Osteoblast (primary cell): ENCODE data around the gene UTP4. TPM values are rescaled to one million over a fixed set of nuclear protein-coding genes. Genes with fewer than 3 reads are reported as not detected.

Source experiments
- DNase-seq: peaks from one replicate; pipeline ENCODE4 v3.0.0; 2011; ENCODE audit warnings: low spot score, mixed read lengths; ENCODE audit not compliant: insufficient read length; ENCODE audit errors: missing footprints
- H2AFZ ChIP-seq: 2 replicates; pipeline ENCODE4 v1.6.0; 2011; ENCODE audit warnings: mild to moderate bottlenecking, low read length
- H3K27ac ChIP-seq: 2 replicates; pipeline ENCODE4 v1.5.1; 2011; ENCODE audit warnings: mild to moderate bottlenecking, low read depth, low read length, moderate library complexity
- H3K27me3 ChIP-seq: 2 replicates; pipeline ENCODE4 v1.6.0; 2012; ENCODE audit warnings: mild to moderate bottlenecking, control low read depth, inconsistent platforms, low read length, moderate library complexity; ENCODE audit not compliant: insufficient read depth
- H3K36me3 ChIP-seq: 2 replicates; pipeline ENCODE4 v1.5.1; 2011; ENCODE audit warnings: mild to moderate bottlenecking, low read length, control low read depth, moderate library complexity; ENCODE audit not compliant: insufficient read depth
- H3K4me1 ChIP-seq: 2 replicates; pipeline ENCODE4 v1.5.1; 2011; ENCODE audit warnings: mild to moderate bottlenecking, low read length, control low read depth, moderate library complexity; ENCODE audit not compliant: insufficient read depth
- H3K4me2 ChIP-seq: 2 replicates; pipeline ENCODE4 v1.6.0; 2011; ENCODE audit warnings: mild to moderate bottlenecking, low read length; ENCODE audit not compliant: insufficient read depth
- H3K4me3 ChIP-seq: fragments of 200-600 bp; sonication (generic); 3 replicates; pipeline ENCODE4 v1.5.1; 2012; ENCODE audit warnings: mild to moderate bottlenecking, low read length, inconsistent platforms; ENCODE audit not compliant: insufficient read depth
- H3K79me2 ChIP-seq: 2 replicates; pipeline ENCODE4 v1.6.0; 2012; ENCODE audit warnings: mild to moderate bottlenecking, low read length, control low read depth, inconsistent platforms; ENCODE audit not compliant: insufficient read depth
- H3K9me3 ChIP-seq: 2 replicates; pipeline ENCODE4 v1.5.1; 2011; ENCODE audit warnings: low read depth, low read length, control low read depth
- H4K20me1 ChIP-seq: 2 replicates; pipeline ENCODE4 v1.6.0; 2012; ENCODE audit warnings: mild to moderate bottlenecking, low read length, control low read depth; ENCODE audit not compliant: insufficient read depth
- CTCF ChIP-seq: IDR thresholded peaks from 2 replicates; pipeline ENCODE4 v1.5.1; 2011; ENCODE audit warnings: mild to moderate bottlenecking, low read depth, low read length, moderate library complexity; ENCODE audit errors: extremely low read depth
- total RNA-seq: library from RNA; depleted of rRNA; stranded (reverse); fragments of >200 nt; gene quantifications from 2 replicates; pipeline ENCODE4 v1.2.3, GENCODE V29; 2012

Gene UTP4
- 17.4 and 18.0 TPM in 2 replicates for total RNA-seq

DNA sequence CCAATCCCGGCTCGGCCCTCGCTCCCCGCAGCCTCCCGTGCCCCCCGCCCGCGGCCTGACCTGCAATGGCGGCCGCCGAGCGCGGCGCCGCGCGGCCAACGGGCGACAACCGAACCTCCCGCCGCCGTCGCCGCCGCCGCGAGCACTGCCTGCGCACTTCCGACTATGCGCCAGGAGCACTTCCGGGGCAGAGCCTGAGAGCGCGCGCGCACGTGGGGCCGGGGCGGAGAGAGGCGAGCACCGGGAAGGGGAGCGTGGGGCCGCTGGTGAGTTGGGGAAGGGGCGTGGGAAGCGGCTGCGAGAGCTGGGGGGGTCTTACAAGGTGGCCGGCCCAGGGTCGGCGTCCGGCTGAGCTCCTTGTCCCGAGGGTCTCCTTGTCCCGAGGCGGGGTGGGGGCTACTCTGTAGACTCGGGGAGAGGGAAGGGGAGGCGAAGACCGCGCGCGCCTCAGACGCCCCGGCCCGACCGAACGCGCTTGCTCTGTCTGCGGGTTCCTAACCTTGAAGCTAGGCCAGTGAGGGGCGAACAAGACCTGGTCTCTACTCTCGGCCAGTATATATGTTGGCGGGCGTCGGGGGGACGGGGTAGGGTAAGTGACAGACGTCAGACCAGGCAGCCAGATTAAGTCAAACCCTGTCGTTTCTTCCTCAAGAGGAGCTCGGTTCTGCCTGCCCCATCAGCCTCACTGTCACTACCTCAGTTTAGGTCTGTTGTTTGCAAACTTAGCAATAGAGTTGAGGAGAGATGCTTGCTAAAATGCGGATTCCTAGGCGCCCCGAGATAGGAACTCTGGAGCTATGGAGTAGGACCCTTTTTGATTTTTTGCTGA is at the start of gene UTP4, which contains the start of gene CHTF8:
UTP4 (plus strand) TSS at position 226 of the 829 bp plus-strand sequence. CDS start 811 bp downstream, outside the sequence.
CHTF8 (minus strand) TSS at position 165 of the 829 bp plus-strand sequence. CDS start 11,130 bp downstream, outside the sequence.
- H2AFZ ChIP-seq = peak within 1 kb of the TSS; percentile 79
- H3K27me3 ChIP-seq = no peaks in the 10 kb centered on the region
- peaks cover 97% of the 10 kb centered on the region for H3K79me2 ChIP-seq
- H3K4me2 ChIP-seq = peak within 1 kb of the TSS; percentile 94
- peak within 1 kb of the TSS; percentile 86 for H3K27ac ChIP-seq
- no peak for TF ChIP-seq CTCF
- peaks cover 25% of the 10 kb centered on the region for H3K4me1 ChIP-seq
- DNase-seq = peak; percentile 97
- peaks cover 14% of the 10 kb centered on the region for H4K20me1 ChIP-seq
- peaks cover 18% of the 10 kb centered on the region for H3K36me3 ChIP-seq
- H3K4me3 ChIP-seq = peak within 1 kb of the TSS; percentile 98
- no peaks in the 10 kb centered on the region for H3K9me3 ChIP-seq

DNA sequence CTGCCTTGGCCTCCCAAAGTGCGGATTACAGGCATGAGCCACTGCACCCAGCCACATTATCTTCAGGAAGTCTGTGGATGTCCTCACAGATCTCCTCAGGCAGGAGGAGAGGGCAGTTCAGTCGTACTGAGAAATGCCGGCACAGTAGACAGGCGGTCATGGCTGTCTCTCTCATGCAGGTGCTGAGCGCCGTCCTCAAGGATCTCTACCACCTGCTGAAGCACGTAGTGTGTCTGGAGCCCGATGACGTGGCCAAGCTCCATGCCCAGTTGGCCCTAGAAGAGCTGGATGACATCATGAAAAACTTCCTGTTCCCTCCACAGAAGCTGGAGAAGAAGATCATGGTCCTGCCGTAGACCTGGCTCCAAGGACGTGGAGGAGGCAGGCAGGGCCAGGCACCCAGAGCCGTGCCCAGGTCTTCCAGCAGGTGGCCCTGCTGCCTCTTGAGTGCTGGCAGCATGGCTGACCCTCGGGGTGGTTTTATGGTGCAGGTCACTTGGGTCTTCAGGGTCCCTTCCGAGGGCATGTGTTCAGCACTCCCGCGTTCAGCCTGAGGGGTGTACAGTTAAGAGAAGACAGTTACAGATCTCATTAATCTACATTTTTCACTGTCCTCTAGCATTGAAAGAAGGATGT is 49.0 kb upstream of the UTP4 start:
- no peak for DNase-seq
- Histone ChIP-seq H3K9me3 (no peaks in the 10 kb centered on the region), H2AFZ (no peak overlapping the region), H3K36me3 (peaks cover 6% of the 10 kb centered on the region), H4K20me1 (no peaks in the 10 kb centered on the region), H3K27ac (no peak overlapping the region), H3K4me2 (no peak overlapping the region), H3K4me1 (peaks cover 12% of the 10 kb centered on the region), H3K79me2 (no peaks in the 10 kb centered on the region), H3K4me3 (no peak overlapping the region), H3K27me3 (no peaks in the 10 kb centered on the region)
- TF ChIP-seq CTCF = no peak

- Histone ChIP-seq H3K9me3 (no peaks in the 10 kb centered on the region), H3K4me1 (peaks cover 12% of the 10 kb centered on the region), H4K20me1 (no peaks in the 10 kb centered on the region), H3K36me3 (peaks cover 6% of the 10 kb centered on the region), H3K27ac (no peak overlapping the region), H3K27me3 (no peaks in the 10 kb centered on the region), H3K79me2 (no peaks in the 10 kb centered on the region), H3K4me2 (peak overlapping the region; percentile 23), H3K4me3 (no peak overlapping the region), H2AFZ (no peak overlapping the region)
- DNase-seq = no peak
- TF ChIP-seq CTCF = no peak
Observed at GRCh38 chr16:69084289-69084688, 48.2 kb upstream of the UTP4 start.
